BE2C (cell line): ENCODE data around the gene LSAMP.

Experiments
- DNase-seq: peaks from one replicate; pipeline ENCODE4 v3.0.0-alpha.2; 2020
- H3K27me3 ChIP-seq: fragments of 250-450 bp; sonication (Bioruptor Pico); 2 replicates; pipeline ENCODE4 v1.5.1; 2020; ENCODE audit warnings: mild to moderate bottlenecking
- H3K36me3 ChIP-seq: fragments of 250-450 bp; sonication (Bioruptor Pico); 2 replicates; pipeline ENCODE4 v1.5.1; 2020; ENCODE audit warnings: mild to moderate bottlenecking
- H3K4me1 ChIP-seq: fragments of 250-450 bp; sonication (Bioruptor Pico); 2 replicates; pipeline ENCODE4 v1.5.1; 2020
- H3K4me3 ChIP-seq: 2 replicates; pipeline ENCODE4 v1.5.1; 2011; ENCODE audit warnings: low read depth, low read length
- H3K9me3 ChIP-seq: fragments of 250-450 bp; sonication (Bioruptor Pico); 2 replicates; pipeline ENCODE4 v1.5.1; 2020
- TF ChIP-seq, protein P1 (sequence below): IDR thresholded peaks from 2 replicates; pipeline ENCODE4 v1.5.1; 2012; ENCODE audit warnings: mild to moderate bottlenecking, low read depth, low read length

LSAMP gene

DNA sequence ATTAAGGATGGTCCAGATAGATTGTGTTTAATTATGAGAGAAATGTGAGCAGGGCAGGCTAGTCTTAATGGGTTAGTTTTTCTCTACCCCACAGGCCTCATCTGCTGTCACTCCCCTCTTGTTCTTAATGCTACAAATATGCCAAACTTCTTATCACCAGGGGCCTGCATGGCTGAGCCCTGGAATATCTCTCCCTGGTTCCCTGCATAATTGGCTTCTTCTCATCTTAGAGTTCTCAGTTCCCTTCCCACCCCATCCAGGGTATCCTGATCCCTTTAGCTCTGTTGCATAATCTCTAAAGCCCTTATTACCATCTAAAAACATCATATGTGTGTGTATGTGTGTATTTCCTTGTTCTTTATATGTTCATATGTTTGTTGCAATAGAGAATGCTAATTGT, 279.6 kb downstream of the LSAMP start:
- Histone ChIP-seq H3K9me3 (no peaks in the 10 kb centered on the region), H3K36me3 (no peaks in the 10 kb centered on the region)
- TF ChIP-seq, protein P1, sequence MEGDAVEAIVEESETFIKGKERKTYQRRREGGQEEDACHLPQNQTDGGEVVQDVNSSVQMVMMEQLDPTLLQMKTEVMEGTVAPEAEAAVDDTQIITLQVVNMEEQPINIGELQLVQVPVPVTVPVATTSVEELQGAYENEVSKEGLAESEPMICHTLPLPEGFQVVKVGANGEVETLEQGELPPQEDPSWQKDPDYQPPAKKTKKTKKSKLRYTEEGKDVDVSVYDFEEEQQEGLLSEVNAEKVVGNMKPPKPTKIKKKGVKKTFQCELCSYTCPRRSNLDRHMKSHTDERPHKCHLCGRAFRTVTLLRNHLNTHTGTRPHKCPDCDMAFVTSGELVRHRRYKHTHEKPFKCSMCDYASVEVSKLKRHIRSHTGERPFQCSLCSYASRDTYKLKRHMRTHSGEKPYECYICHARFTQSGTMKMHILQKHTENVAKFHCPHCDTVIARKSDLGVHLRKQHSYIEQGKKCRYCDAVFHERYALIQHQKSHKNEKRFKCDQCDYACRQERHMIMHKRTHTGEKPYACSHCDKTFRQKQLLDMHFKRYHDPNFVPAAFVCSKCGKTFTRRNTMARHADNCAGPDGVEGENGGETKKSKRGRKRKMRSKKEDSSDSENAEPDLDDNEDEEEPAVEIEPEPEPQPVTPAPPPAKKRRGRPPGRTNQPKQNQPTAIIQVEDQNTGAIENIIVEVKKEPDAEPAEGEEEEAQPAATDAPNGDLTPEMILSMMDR: no peak

DNA sequence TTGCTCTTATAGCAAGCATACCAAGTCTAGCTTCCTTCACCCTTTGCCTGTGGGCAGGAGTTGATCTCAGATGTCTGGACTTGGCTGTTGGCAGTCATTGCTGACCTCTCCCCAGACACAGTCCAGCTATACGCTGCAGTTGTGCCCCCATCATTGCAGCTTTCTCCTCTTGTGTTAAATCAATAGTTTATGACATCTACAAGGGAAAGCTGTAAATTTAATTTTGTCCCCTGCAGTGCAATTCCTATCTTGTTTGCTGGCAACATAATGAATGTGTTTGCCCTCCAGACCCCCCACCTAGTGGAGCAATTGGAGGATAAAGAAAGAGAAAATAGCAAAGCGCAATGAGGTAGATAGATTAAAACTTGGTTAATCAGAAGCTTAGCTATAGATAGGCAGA, 280.2 kb downstream of the LSAMP start:
- no peaks in the 10 kb centered on the region for H3K36me3 ChIP-seq
- H3K27me3 ChIP-seq: no peaks in the 10 kb centered on the region
- TF ChIP-seq, protein P1: no peak
- DNase-seq: no peak
- no peaks in the 10 kb centered on the region for H3K9me3 ChIP-seq
- H3K4me1 ChIP-seq: no peaks in the 10 kb centered on the region
- no peak overlapping the region for H3K4me3 ChIP-seq

More for the DNA sequence above, 279.6 kb downstream of the LSAMP start:
- Histone ChIP-seq H3K4me3 (no peak overlapping the region), H3K27me3 (no peaks in the 10 kb centered on the region), H3K4me1 (no peaks in the 10 kb centered on the region)
- DNase-seq: no peak

GRCh38 chr3:116164039-116164438, 281.2 kb downstream of the LSAMP start:
- Histone ChIP-seq H3K27me3 (no peaks in the 10 kb centered on the region), H3K4me1 (no peaks in the 10 kb centered on the region), H3K9me3 (no peaks in the 10 kb centered on the region), H3K4me3 (no peak overlapping the region), H3K36me3 (no peaks in the 10 kb centered on the region)
- no peak for DNase-seq
- TF ChIP-seq, protein P1: no peak

DNA sequence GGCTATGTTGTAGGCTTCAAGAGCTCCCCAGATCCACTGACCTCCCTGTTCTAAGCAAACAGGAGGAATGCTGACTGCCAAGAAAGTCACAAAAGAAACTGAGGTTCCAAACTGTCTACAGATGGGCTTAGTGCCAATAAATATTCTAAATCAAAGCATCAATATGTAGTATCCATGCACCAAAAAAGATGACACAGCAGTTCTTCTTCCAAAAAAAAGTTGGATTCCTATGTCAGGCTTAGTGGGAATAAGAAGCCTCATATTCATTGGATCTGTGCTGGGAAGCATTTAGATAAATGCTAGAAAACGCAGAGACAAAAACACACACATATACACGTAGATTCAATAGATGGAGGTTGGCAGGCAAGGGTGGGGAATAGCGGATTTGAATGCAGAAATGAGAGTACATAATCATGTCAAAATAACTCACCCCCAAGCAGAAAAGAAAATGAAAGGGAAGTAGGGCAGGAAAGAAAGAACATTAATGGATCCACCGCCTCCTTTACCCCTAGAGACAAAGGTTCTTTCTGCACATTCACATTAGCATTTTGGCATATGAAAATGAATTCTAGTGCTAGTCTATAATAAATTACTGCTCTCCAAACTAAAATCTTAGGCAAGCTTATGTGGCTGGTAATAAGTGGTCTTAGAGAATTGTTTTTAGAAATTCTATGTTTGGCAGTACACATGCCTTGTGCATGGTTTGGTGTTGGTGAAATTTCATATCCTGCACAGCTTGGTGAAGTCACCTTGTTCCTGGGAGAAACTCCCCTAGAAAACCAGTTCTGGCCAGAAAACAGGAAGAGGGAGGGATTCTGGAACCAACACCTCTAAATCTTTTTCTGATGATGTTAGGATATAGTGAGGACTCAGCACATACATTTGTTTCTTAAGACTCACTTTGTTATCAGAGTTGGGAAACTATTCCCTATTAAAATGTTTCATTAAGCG, 283.4 kb downstream of the LSAMP start:
- TF ChIP-seq, protein P1: no peak
- H3K9me3 ChIP-seq: no peaks in the 10 kb centered on the region
- H3K36me3 ChIP-seq: no peaks in the 10 kb centered on the region
- H3K4me1 ChIP-seq: no peaks in the 10 kb centered on the region
- DNase-seq: no peak
- H3K4me3 ChIP-seq: no peak overlapping the region
- no peaks in the 10 kb centered on the region for H3K27me3 ChIP-seq

GRCh38 chr3:116160594-116160993, 284.7 kb downstream of the LSAMP start:
- Histone ChIP-seq H3K9me3 (no peaks in the 10 kb centered on the region), H3K4me3 (no peak overlapping the region), H3K27me3 (no peaks in the 10 kb centered on the region), H3K4me1 (no peaks in the 10 kb centered on the region), H3K36me3 (no peaks in the 10 kb centered on the region)
- TF ChIP-seq, protein P1: no peak
- DNase-seq: no peak

- TF ChIP-seq, protein P1: no peak
- no peak for DNase-seq
- Histone ChIP-seq H3K4me1 (no peaks in the 10 kb centered on the region), H3K4me3 (no peak overlapping the region), H3K27me3 (no peaks in the 10 kb centered on the region), H3K9me3 (no peaks in the 10 kb centered on the region), H3K36me3 (no peaks in the 10 kb centered on the region)
These were observed 289.4 kb downstream of the LSAMP start for GRCh38 chr3:116155841-116156240.
